G401 (cell line): ENCODE results near the gene TIGAR. TPM values are rescaled to one million over a fixed set of nuclear protein-coding genes. Genes with fewer than 3 reads are reported as not detected.

Source experiments
- total RNA-seq: library from RNA; depleted of rRNA; stranded (reverse); fragments of >200 nt; shearing (Covaris generic); gene quantifications from 2 replicates; pipeline ENCODE4 v1.2.3, GENCODE V29; 2014; rRNA removed

The TIGAR gene
- total RNA-seq, 1 experiment from 2014 or later, result 25.5 TPM

Other genes starting within 250 kb of the TIGAR start
- 88.7 and 110 TPM in 2 replicates for gene CCND2, start 47.5 kb upstream of the TIGAR start, total RNA-seq
- gene FGF23, start 58.5 kb downstream of the TIGAR start, total RNA-seq, result not detected in 2 replicates
- not detected in 2 replicates for gene FGF6, start 124.6 kb downstream of the TIGAR start, total RNA-seq
- gene RAD51AP1, start 217.7 kb downstream of the TIGAR start, total RNA-seq, result 47.7 and 47.9 TPM in 2 replicates
- 34.0 and 63.6 TPM in 2 replicates for gene DYRK4, start 241.0 kb downstream of the TIGAR start, total RNA-seq